Muscle layer of duodenum (tissue), 2 donors: ENCODE measurements around the gene DDX52.

Source experiments
- H3K27ac ChIP-seq: one replicate; pipeline ENCODE4 v1.7.0; 2013; ENCODE audit warnings: mild to moderate bottlenecking, low read length
- H3K27me3 ChIP-seq: one replicate; pipeline ENCODE4 v1.7.0; 2013; ENCODE audit warnings: low read depth, mild to moderate bottlenecking, control low read depth, low read length
- H3K36me3 ChIP-seq, 2 donors: one replicate each; pipeline ENCODE4 v1.7.0; 2013; ENCODE audit warnings: low read length in 2 of 2, control low read depth in 1 of 2, mild to moderate bottlenecking in 1 of 2; ENCODE audit not compliant: insufficient read depth in 2 of 2, control insufficient read depth in 1 of 2
- H3K4me1 ChIP-seq, 2 donors: one replicate each; pipeline ENCODE4 v1.7.0; 2013; ENCODE audit warnings: low read length in 2 of 2, mild to moderate bottlenecking in 2 of 2, control low read depth in 1 of 2, moderate library complexity in 1 of 2; ENCODE audit not compliant: insufficient read depth in 2 of 2, control insufficient read depth in 1 of 2
- H3K4me3 ChIP-seq, 2 donors: one replicate each; pipeline ENCODE4 v1.7.0; 2013; ENCODE audit warnings: low read length in 2 of 2, low read depth in 1 of 2, mild to moderate bottlenecking in 1 of 2
- H3K9me3 ChIP-seq, 2 donors: one replicate each; pipeline ENCODE4 v1.7.0; 2013; ENCODE audit warnings: low read length in 2 of 2, control low read depth in 1 of 2, mild to moderate bottlenecking in 1 of 2; ENCODE audit not compliant: control insufficient read depth in 1 of 2
- donor health status: healthy.

The DDX52 gene

DNA sequence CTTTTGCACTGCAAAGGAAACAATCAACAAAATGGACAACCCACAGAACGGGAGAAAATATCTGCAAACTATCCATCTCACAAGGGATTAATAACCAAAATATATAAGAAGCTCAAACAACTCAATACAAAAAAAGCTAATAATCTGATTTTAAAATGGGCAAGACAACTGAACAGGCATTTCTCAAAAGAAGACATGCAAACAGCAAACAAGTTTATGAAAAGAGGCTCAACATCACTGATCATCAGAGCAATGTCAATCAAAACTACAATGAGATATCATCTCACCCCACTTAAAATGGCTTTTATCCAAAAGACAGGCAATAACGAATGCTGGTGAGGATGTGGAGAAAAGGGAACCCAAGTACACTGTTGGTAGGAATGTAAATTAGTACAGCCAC, 68.8 kb downstream of the DDX52 start:
- no peaks in the 10 kb centered on the region for H3K27me3 ChIP-seq
- no peak overlapping the region for H3K27ac ChIP-seq
- peaks cover 35 to 52% of the 10 kb centered on the region in 2 donors for H3K36me3 ChIP-seq
- no peak overlapping the region for H3K4me3 ChIP-seq
- H3K9me3 ChIP-seq: no peaks in the 10 kb centered on the region
- H3K4me1 ChIP-seq: no peaks in the 10 kb centered on the region

GRCh38 chr17:37571674-37572073, 71.6 kb downstream of the DDX52 start:
- Histone ChIP-seq H3K4me3 (no peak overlapping the region), H3K27me3 (no peaks in the 10 kb centered on the region), H3K4me1 (no peaks in the 10 kb centered on the region), H3K9me3 (no peaks in the 10 kb centered on the region), H3K36me3 (peaks cover 45 to 60% of the 10 kb centered on the region in 2 donors), H3K27ac (no peak overlapping the region)

- Histone ChIP-seq H3K36me3 (peaks cover 46 to 56% of the 10 kb centered on the region in 2 donors), H3K4me1 (no peaks in the 10 kb centered on the region), H3K9me3 (no peaks in the 10 kb centered on the region), H3K4me3 (no peak overlapping the region), H3K27ac (no peak overlapping the region), H3K27me3 (no peaks in the 10 kb centered on the region)
Measured at GRCh38 chr17:37570527-37571093, 72.6 kb downstream of the DDX52 start.

GRCh38 chr17:37568350-37569053, 74.7 kb downstream of the DDX52 start:
- no peaks in the 10 kb centered on the region for H3K9me3 ChIP-seq
- no peak overlapping the region for H3K4me3 ChIP-seq
- peaks cover 42 to 43% of the 10 kb centered on the region in 2 donors for H3K36me3 ChIP-seq
- no peaks in the 10 kb centered on the region for H3K4me1 ChIP-seq
- no peak overlapping the region for H3K27ac ChIP-seq
- no peaks in the 10 kb centered on the region for H3K27me3 ChIP-seq

DNA sequence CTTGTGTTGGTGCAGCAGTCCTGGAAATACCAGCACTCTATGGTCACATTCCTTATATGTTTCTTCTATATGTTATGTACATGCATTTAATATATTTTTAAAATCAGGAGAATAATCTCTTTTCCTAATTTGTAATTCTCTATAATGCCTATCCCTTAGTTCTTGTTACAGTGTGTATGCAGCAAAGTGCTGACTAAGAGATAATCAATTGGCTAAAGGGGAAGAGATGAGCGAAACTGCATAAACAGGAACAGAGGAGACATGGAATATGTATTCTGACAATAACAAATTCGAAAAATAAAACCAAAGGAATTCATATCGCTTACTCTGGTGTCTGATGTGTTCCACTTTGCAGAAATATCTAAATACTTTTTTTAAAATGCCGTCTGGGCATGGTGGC, 75.7 kb downstream of the DDX52 start:
- no peaks in the 10 kb centered on the region for H3K4me1 ChIP-seq
- H3K4me3 ChIP-seq: no peak overlapping the region
- no peaks in the 10 kb centered on the region for H3K9me3 ChIP-seq
- no peak overlapping the region for H3K27ac ChIP-seq
- H3K36me3 ChIP-seq: peaks cover 41 to 44% of the 10 kb centered on the region in 2 donors
- no peaks in the 10 kb centered on the region for H3K27me3 ChIP-seq

DNA sequence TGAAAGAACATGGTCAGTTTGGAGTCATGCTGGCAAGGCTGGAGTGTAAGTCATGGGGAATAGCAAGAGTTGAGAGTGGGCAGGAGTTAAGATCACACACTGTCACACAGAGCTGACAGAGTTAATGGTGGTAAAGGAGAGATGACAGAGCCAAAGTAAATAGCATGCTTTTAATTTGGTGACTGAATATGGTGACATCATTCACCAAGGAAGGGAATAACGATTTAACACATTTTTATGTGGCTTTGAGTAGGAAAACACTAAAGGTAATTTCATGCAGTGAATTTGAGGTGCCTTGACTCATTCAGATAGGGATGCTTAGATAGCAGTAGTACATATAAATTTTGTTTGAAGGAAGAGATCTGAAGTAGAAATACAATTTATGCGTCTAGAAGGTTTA, 76.1 kb downstream of the DDX52 start:
- Histone ChIP-seq H3K9me3 (no peaks in the 10 kb centered on the region), H3K36me3 (peaks cover 41 to 48% of the 10 kb centered on the region in 2 donors), H3K4me1 (no peaks in the 10 kb centered on the region), H3K27me3 (no peaks in the 10 kb centered on the region), H3K27ac (no peak overlapping the region), H3K4me3 (no peak overlapping the region)

DNA sequence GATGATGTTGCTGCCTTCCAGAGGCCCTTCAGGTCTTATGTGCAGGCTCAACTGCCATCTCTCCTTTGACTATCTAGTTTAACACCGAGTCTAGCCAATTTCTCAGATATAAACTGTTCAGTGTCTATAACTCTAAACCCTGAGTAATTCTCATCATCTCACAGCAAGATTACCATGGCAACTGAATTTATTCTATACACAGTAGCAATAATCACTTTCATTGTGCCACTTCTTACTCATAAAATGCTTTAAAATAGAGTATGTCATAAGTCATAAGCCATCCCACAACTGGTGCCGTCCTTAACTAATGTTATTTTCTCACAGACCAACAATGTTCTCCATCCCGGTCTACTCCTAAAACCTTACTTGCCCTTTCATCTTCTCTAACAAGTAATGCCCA, 79.0 kb downstream of the DDX52 start:
- Histone ChIP-seq H3K36me3 (peaks cover 38 to 46% of the 10 kb centered on the region in 2 donors), H3K4me3 (no peak overlapping the region), H3K4me1 (no peaks in the 10 kb centered on the region), H3K27me3 (no peaks in the 10 kb centered on the region), H3K9me3 (no peaks in the 10 kb centered on the region), H3K27ac (no peak overlapping the region)

GRCh38 chr17:37562016-37562745, 81.1 kb downstream of the DDX52 start:
- Histone ChIP-seq H3K9me3 (no peaks in the 10 kb centered on the region), H3K36me3 (peaks cover 38 to 51% of the 10 kb centered on the region in 2 donors), H3K4me3 (no peak overlapping the region), H3K4me1 (no peaks in the 10 kb centered on the region), H3K27me3 (no peaks in the 10 kb centered on the region), H3K27ac (no peak overlapping the region)
